PC-9 (cell line): Measurements from ENCODE around the gene SMAD5. TPM values are rescaled to one million over a fixed set of nuclear protein-coding genes. Genes with fewer than 3 reads are reported as not detected.

Experiments
- BruUV-seq: library from RNA; stranded (reverse); fragments of 400-500 nt; replicated peaks from 2 replicates; lab custom pipeline; 2021; lab: Mats Ljungman, UMichigan
- CTCF ChIA-PET: fragments of 300-600 bp; sonication (Branson Sonifier 250); formaldehyde crosslinking; loops from one replicate; lab custom pipeline; 2022; ENCODE audit warnings: antibody characterized with exemption; lab: Charles Lee
- POLR2A ChIA-PET: fragments of 300-600 bp; sonication (Branson Sonifier 250); formaldehyde crosslinking; loops from one replicate; lab custom pipeline; 2022; ENCODE audit warnings: antibody characterized with exemption; ENCODE audit not compliant: unreplicated experiment; lab: Charles Lee
- DNase-seq, 2 experiments: peaks; one replicate each; pipeline versions ENCODE4 v3.0.0 to v3.0.0-alpha.2; 2015 to 2022; ENCODE audit warnings: mixed read lengths in 1 of 2
- H2AFZ ChIP-seq: fragments of 200-600 bp; sonication (generic); 2 replicates; pipeline ENCODE4 v1.8.1; 2017; ENCODE audit warnings: antibody characterized with exemption
- H3F3A ChIP-seq: fragments of 200-600 bp; sonication (generic); 2 replicates; pipeline ENCODE4 v1.8.1; 2017; ENCODE audit warnings: antibody characterized with exemption, mild to moderate bottlenecking, low read depth; ENCODE audit not compliant: insufficient read depth
- H3K27ac ChIP-seq: fragments of 200-600 bp; sonication (generic); 2 replicates; pipeline ENCODE4 v1.6.1; 2016; ENCODE audit warnings: mixed run types
- H3K27me3 ChIP-seq: fragments of 200-600 bp; sonication (generic); 2 replicates; pipeline ENCODE4 v1.6.1; 2016; ENCODE audit warnings: low read depth, mixed run types; ENCODE audit not compliant: insufficient read depth
- H3K36me3 ChIP-seq: fragments of 200-600 bp; sonication (generic); 2 replicates; pipeline ENCODE4 v1.6.1; 2016; ENCODE audit warnings: low read depth, mixed run types
- H3K4me1 ChIP-seq: fragments of 200-600 bp; sonication (generic); replicated peaks from 2 replicates; pipeline ENCODE4 v1.6.1; 2016; ENCODE audit warnings: mixed run types; ENCODE audit not compliant: insufficient read depth
- H3K4me2 ChIP-seq: fragments of 200-600 bp; sonication (generic); 2 replicates; pipeline ENCODE4 v1.6.1; 2017; ENCODE audit warnings: mixed run types
- H3K4me3 ChIP-seq: fragments of 200-600 bp; sonication (generic); 2 replicates; pipeline ENCODE4 v1.6.1; 2016; ENCODE audit warnings: mixed run types
- H3K79me2 ChIP-seq: fragments of 200-600 bp; sonication (generic); 2 replicates; pipeline ENCODE4 v1.6.1; 2017; ENCODE audit warnings: low read depth, mixed run types
- H3K9me2 ChIP-seq: fragments of 200-600 bp; sonication (generic); 2 replicates; pipeline ENCODE4 v1.8.1; 2017; ENCODE audit warnings: mild to moderate bottlenecking; ENCODE audit not compliant: insufficient read depth
- H3K9me3 ChIP-seq: fragments of 200-600 bp; sonication (generic); 2 replicates; pipeline ENCODE4 v1.8.1; 2016; ENCODE audit warnings: low read depth; ENCODE audit not compliant: insufficient read depth
- H4K20me1 ChIP-seq: fragments of 200-600 bp; sonication (generic); 2 replicates; pipeline ENCODE4 v1.8.1; 2017; ENCODE audit not compliant: insufficient read depth
- EZH2 ChIP-seq: fragments of 200-600 bp; sonication (generic); IDR thresholded peaks from 2 replicates; pipeline ENCODE4 v1.8.0; 2017; ENCODE audit warnings: antibody characterized with exemption, low read depth
- intact Hi-C: fragments of 100-400 bp; cut with micrococcal nuclease; formaldehyde crosslinking; loops from one replicate; pipeline ENCODE4 v1.10.0; 2022; ENCODE audit not compliant: unreplicated experiment
- total RNA-seq: library from RNA; stranded (reverse); gene quantifications from 2 replicates; pipeline ENCODE4 v1.2.3, GENCODE V29; 2021
- TF ChIP-seq, protein P1 (sequence below): fragments of 200-600 bp; sonication (generic); conservative IDR thresholded peaks from 2 replicates; pipeline ENCODE4 v1.6.1; 2017; ENCODE audit warnings: mixed run types, antibody characterized with exemption, mild to moderate bottlenecking, moderate library complexity

The SMAD5 gene
- total RNA-seq, 1 experiment from 2014 or later: 50.6 TPM

GRCh38 chr5:136199408-136199807 is 66.8 kb downstream of the SMAD5 start:
- H3K27ac ChIP-seq: no peak overlapping the region
- no peaks in the 10 kb centered on the region for H3K36me3 ChIP-seq
- TF ChIP-seq, protein P1, sequence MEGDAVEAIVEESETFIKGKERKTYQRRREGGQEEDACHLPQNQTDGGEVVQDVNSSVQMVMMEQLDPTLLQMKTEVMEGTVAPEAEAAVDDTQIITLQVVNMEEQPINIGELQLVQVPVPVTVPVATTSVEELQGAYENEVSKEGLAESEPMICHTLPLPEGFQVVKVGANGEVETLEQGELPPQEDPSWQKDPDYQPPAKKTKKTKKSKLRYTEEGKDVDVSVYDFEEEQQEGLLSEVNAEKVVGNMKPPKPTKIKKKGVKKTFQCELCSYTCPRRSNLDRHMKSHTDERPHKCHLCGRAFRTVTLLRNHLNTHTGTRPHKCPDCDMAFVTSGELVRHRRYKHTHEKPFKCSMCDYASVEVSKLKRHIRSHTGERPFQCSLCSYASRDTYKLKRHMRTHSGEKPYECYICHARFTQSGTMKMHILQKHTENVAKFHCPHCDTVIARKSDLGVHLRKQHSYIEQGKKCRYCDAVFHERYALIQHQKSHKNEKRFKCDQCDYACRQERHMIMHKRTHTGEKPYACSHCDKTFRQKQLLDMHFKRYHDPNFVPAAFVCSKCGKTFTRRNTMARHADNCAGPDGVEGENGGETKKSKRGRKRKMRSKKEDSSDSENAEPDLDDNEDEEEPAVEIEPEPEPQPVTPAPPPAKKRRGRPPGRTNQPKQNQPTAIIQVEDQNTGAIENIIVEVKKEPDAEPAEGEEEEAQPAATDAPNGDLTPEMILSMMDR: no peak
- no peak for TF ChIP-seq EZH2
- no peaks in the 10 kb centered on the region for H3F3A ChIP-seq
- no peak overlapping the region for H2AFZ ChIP-seq
- no peaks in the 10 kb centered on the region for H4K20me1 ChIP-seq
- ChIA-PET CTCF (no interaction called here), POLR2A (no interaction called here)
- H3K4me1 ChIP-seq: peaks cover 5% of the 10 kb centered on the region
- H3K27me3 ChIP-seq: no peaks in the 10 kb centered on the region
- intact Hi-C loops: no loop called here
- H3K4me3 ChIP-seq: no peak overlapping the region
- no peaks in the 10 kb centered on the region for H3K9me2 ChIP-seq
- H3K4me2 ChIP-seq: no peak overlapping the region
- DNase-seq: no peak
- H3K9me3 ChIP-seq: no peaks in the 10 kb centered on the region
- no peaks in the 10 kb centered on the region for H3K79me2 ChIP-seq
- BruUV-seq: no TSS peak

- Histone ChIP-seq H3K36me3 (no peaks in the 10 kb centered on the region), H3K9me3 (no peaks in the 10 kb centered on the region), H3K79me2 (no peaks in the 10 kb centered on the region), H3K4me1 (peaks cover 5% of the 10 kb centered on the region), H2AFZ (no peak overlapping the region), H4K20me1 (no peaks in the 10 kb centered on the region), H3K4me3 (no peak overlapping the region), H3K9me2 (no peaks in the 10 kb centered on the region), H3K27me3 (no peaks in the 10 kb centered on the region), H3F3A (no peaks in the 10 kb centered on the region), H3K27ac (no peak overlapping the region), H3K4me2 (no peak overlapping the region)
- no TSS peak for BruUV-seq
- TF ChIP-seq, protein P1: no peak
- no peak for TF ChIP-seq EZH2
- ChIA-PET POLR2A (no interaction called here), CTCF (no interaction called here)
- intact Hi-C loops: no loop called here
- no peak for DNase-seq
Measured at GRCh38 chr5:136200130-136200529, 67.5 kb downstream of the SMAD5 start.

DNA sequence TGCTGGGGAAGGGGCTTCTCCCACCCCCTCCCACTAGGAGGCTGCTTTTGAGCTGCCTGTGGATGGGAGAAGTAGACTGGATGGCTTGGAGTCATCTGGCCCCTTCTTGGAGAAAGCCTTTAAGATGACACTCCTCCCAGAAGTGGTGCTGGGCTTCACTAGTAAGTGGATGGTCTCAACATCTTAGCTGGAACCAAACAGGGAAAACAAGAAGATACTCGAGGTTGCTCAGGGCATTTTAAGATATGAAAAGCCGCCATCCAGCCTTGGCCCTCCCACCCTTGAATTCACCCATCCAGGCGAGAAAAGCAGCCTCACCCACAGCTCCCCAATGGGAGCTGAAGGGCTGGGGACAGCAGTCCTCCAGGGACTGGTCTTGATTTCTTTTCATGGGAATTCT is 68.1 kb downstream of the SMAD5 start:
- intact Hi-C loops: no loop called here
- Histone ChIP-seq H3K4me1 (peaks cover 5% of the 10 kb centered on the region), H4K20me1 (no peaks in the 10 kb centered on the region), H3K36me3 (no peaks in the 10 kb centered on the region), H3K4me3 (no peak overlapping the region), H3K79me2 (no peaks in the 10 kb centered on the region), H3K27me3 (no peaks in the 10 kb centered on the region), H3K9me2 (no peaks in the 10 kb centered on the region), H3K27ac (no peak overlapping the region), H3F3A (no peaks in the 10 kb centered on the region), H3K4me2 (no peak overlapping the region), H3K9me3 (no peaks in the 10 kb centered on the region), H2AFZ (no peak overlapping the region)
- TF ChIP-seq EZH2: no peak
- ChIA-PET POLR2A (no interaction called here), CTCF (no interaction called here)
- no peak for DNase-seq
- no TSS peak for BruUV-seq

DNA sequence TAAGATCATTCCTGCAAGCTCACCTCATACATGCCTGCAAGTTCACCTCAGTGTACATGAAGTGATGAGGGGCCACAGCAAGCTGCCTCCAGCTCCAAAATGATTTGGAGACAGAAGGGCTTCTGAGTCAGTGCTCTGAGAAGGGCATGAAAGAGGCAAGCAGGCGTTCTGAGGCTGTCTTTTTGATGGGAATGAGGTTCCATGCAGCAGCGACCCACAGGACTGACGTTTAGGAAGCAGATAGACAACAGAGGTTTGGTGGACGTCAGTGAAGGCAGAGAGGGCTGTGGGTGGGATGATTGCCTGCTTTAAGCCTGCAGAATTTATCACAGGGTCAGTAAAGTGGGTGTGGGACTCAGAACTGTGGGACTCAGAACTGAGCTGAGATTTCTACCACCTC is 69.2 kb downstream of the SMAD5 start:
- Histone ChIP-seq H3K27ac (no peak overlapping the region), H3K79me2 (no peaks in the 10 kb centered on the region), H3K36me3 (no peaks in the 10 kb centered on the region), H3K9me3 (no peaks in the 10 kb centered on the region), H3F3A (no peaks in the 10 kb centered on the region), H3K9me2 (no peaks in the 10 kb centered on the region), H2AFZ (no peak overlapping the region), H4K20me1 (no peaks in the 10 kb centered on the region), H3K4me1 (peaks cover 5% of the 10 kb centered on the region), H3K27me3 (no peaks in the 10 kb centered on the region), H3K4me2 (no peak overlapping the region), H3K4me3 (no peak overlapping the region)
- DNase-seq: no peak
- TF ChIP-seq, protein P1: no peak
- TF ChIP-seq EZH2: no peak
- POLR2A ChIA-PET: no interaction called here
- no TSS peak for BruUV-seq
- intact Hi-C loops: no loop called here
- CTCF ChIA-PET: no interaction called here
